Heart left ventricle (tissue), 16 donors: ENCODE data around the gene MGST1. TPM values are rescaled to one million over a fixed set of nuclear protein-coding genes. Genes with fewer than 3 reads are reported as not detected.
A peak's percentile ranks its signal among the peaks of the same experiment; 100 is the strongest.

Experiments used
- ATAC-seq, 4 donors: fragments of 200-7000 bp; cut with Tn5 transposase; one replicate each; pipeline ENCODE4 v1.9.1; 2020 to 2022; ENCODE audit warnings: moderate library complexity in 4 of 4, mild to moderate bottlenecking in 3 of 4, moderate number of reproducible peaks in 1 of 4
- DNase-seq, 5 donors: peaks; one replicate each; pipeline ENCODE4 v3.0.0-alpha.2; 2020
- H3K27ac ChIP-seq, 12 donors: fragments of 200-600 bp; sonication (generic) in 4 of 12; one replicate each; pipeline versions ENCODE4 v1.5.0 to v1.8.0; 2016 to 2022; ENCODE audit warnings: mild to moderate bottlenecking in 2 of 12
- H3K27me3 ChIP-seq, 9 donors: fragments of 200-600 bp; sonication (generic) in 2 of 9; one replicate each; pipeline versions ENCODE4 v1.5.1 to v1.8.0; 2016 to 2022; ENCODE audit warnings: mild to moderate bottlenecking in 3 of 9
- H3K36me3 ChIP-seq, 9 donors: fragments of 200-600 bp; sonication (generic) in 2 of 9; one replicate each; pipeline versions ENCODE4 v1.5.0 to v1.8.0; 2018 to 2022; ENCODE audit warnings: mild to moderate bottlenecking in 2 of 9
- H3K4me1 ChIP-seq, 12 donors: fragments of 200-600 bp; sonication (generic) in 4 of 12; one replicate each; pipeline versions ENCODE4 v1.5.0 to v1.8.0; 2016 to 2022; ENCODE audit warnings: mild to moderate bottlenecking in 3 of 12
- H3K4me3 ChIP-seq, 12 donors: fragments of 200-600 bp; sonication (generic) in 4 of 12; one replicate each; pipeline versions ENCODE4 v1.5.0 to v1.8.0; 2017 to 2022; ENCODE audit warnings: mild to moderate bottlenecking in 9 of 12, moderate library complexity in 4 of 12
- H3K9me3 ChIP-seq, 12 donors: fragments of 200-600 bp; sonication (generic) in 4 of 12; one replicate each; pipeline versions ENCODE4 v1.5.0 to v1.8.0; 2016 to 2022; ENCODE audit warnings: mild to moderate bottlenecking in 1 of 12
- POLR2A ChIP-seq, 2 donors: fragments of 450-650 bp; IDR thresholded peaks; one replicate each; pipeline ENCODE4 v1.6.1; 2017; ENCODE audit warnings: antibody characterized with exemption in 2 of 2, mild to moderate bottlenecking in 2 of 2, moderate library complexity in 2 of 2
- WGBS, 4 donors: extraction: QIAGEN DNeasy Blood & Tissue Kit in 2 of 4; methylation state at CpG; one replicate each; pipeline versions ENCODE4 v1.1.5 to v1.1.7; 2013 to 2018; 5-methylcytosine and 5-hydroxymethylcytosine counted together
- intact Hi-C, 10 donors: fragments of 100-400 bp; cut with DNase I; formaldehyde crosslinking; loops; one replicate each; pipeline versions ENCODE4 v1.11.1 to v1.14.2; 2022
- polyA plus RNA-seq, 2 donors: library from polyadenylated mRNA; stranded (reverse); fragments of 200-250 nt; gene quantifications; one replicate each; pipeline ENCODE4 v1.2.3, GENCODE V29; 2013
- total RNA-seq, 9 donors: library from RNA; depleted of rRNA in 2 of 9; stranded (reverse); fragments of >200 nt in 2 of 9; fragmentation: NEBNext Ultra II Directional in 3 of 9; extraction: Animal tissue kit (Norgen Biotek cat#: 25700) in 3 of 9; gene quantifications; one replicate each; pipeline versions ENCODE4 v1.1.0 to v1.2.4, GENCODE V29; 2016 to 2023
- TF ChIP-seq, protein P1 (sequence below), 12 donors: fragments of 200-600 bp; sonication (generic) in 4 of 12; IDR thresholded peaks; one replicate each; pipeline versions ENCODE4 v1.5.0 to v1.8.0; 2018 to 2022; ENCODE audit warnings: antibody characterized with exemption in 12 of 12, mild to moderate bottlenecking in 5 of 12
- donor health status: ischemic (EF 13 %, LVEDD 7.1; RV severe dilation, severe dysfunction).
- donor health status: healthy with polysubstance abuse.
- donor health status: DM: no; HTN: yes; CAD: no.
- donor health status: DM: no; HTN: no; CAD: no.
- donor health status: ischemic (EF 25% LVEDD 6.9; RV normal size, moderate dysfunction).
- donor health status: ischemic (EF 25% LVEDD 5.7; RV mildly dilated, moderate dysfunction).
- donor health status: healthy.
- donor health status: DM: yes; HTN: yes; CAD: no.
- donor health status: ischemic (EF 35%, LVEDD 5.7; RV mildly dilated, moderate dysfunction).
- donor health status: nonischemic (EF 11% LVEDD 7.7; RV severe dilation, severe dysfunction).
- donor health status: DM: yes; HTN: yes; CAD: no.
- donor health status: PGD.
- donor health status: ischemic (EF 29% LVEDD 5.4; RV normal size, mild dysfunction).
- donor health status: nonischemic (EF 23%, LVEDD 6.1; RV moderate dilation, normal function).

The MGST1 gene
- total and polyA plus RNA-seq, 11 donors, result 5.0 to 120 (median 21.7) TPM

DNA sequence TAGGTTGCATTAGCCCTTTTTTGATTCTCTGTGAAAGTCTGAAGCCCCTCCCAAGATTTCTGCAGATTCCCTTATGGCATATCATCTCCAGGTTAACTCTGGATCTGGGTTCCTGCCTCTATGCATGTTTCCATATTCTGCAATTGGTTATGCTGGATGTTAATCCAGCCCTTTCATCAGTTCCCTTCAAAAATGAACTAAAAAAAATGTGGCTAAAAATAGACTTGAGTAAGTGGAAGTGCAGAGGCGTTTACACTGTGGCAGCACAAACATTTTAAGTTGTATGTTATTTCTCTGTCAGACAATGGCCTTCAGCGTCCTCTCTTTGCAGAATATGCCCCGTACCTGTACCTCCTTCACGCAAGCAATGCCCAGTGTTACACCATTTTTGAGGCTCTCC, 11.4 kb downstream of the MGST1 start:
- H3K36me3 ChIP-seq, result peaks cover 0 to 11% (median 0%) of the 10 kb centered on the region in 9 donors
- no peak overlapping the region for H3K4me3 ChIP-seq
- 45 to 56% (median 54%) methylated on average over 4 of the region's 4 CpGs for WGBS, 4 donors
- peaks cover 0 to 3% (median 0%) of the 10 kb centered on the region in 12 donors for H3K9me3 ChIP-seq
- DNase-seq (no peak), ATAC-seq (no peak)
- intact Hi-C loops, result loop anchor here in 1 of 10 donors (10.0 kb wide), 2 partner anchors 184 to 374 kb away; no protein-coding TSS in a partner anchor
- H3K27me3 ChIP-seq, result no peaks in the 10 kb centered on the region
- H3K4me1 ChIP-seq, result peaks cover 0 to 7% (median 0%) of the 10 kb centered on the region in 12 donors
- H3K27ac ChIP-seq, result no peak overlapping the region
- TF ChIP-seq POLR2A (IDR thresholded peaks at IDR 0.05), result no peak
- TF ChIP-seq, protein P1, sequence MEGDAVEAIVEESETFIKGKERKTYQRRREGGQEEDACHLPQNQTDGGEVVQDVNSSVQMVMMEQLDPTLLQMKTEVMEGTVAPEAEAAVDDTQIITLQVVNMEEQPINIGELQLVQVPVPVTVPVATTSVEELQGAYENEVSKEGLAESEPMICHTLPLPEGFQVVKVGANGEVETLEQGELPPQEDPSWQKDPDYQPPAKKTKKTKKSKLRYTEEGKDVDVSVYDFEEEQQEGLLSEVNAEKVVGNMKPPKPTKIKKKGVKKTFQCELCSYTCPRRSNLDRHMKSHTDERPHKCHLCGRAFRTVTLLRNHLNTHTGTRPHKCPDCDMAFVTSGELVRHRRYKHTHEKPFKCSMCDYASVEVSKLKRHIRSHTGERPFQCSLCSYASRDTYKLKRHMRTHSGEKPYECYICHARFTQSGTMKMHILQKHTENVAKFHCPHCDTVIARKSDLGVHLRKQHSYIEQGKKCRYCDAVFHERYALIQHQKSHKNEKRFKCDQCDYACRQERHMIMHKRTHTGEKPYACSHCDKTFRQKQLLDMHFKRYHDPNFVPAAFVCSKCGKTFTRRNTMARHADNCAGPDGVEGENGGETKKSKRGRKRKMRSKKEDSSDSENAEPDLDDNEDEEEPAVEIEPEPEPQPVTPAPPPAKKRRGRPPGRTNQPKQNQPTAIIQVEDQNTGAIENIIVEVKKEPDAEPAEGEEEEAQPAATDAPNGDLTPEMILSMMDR (IDR thresholded peaks at IDR 0.05), result no peak

DNA sequence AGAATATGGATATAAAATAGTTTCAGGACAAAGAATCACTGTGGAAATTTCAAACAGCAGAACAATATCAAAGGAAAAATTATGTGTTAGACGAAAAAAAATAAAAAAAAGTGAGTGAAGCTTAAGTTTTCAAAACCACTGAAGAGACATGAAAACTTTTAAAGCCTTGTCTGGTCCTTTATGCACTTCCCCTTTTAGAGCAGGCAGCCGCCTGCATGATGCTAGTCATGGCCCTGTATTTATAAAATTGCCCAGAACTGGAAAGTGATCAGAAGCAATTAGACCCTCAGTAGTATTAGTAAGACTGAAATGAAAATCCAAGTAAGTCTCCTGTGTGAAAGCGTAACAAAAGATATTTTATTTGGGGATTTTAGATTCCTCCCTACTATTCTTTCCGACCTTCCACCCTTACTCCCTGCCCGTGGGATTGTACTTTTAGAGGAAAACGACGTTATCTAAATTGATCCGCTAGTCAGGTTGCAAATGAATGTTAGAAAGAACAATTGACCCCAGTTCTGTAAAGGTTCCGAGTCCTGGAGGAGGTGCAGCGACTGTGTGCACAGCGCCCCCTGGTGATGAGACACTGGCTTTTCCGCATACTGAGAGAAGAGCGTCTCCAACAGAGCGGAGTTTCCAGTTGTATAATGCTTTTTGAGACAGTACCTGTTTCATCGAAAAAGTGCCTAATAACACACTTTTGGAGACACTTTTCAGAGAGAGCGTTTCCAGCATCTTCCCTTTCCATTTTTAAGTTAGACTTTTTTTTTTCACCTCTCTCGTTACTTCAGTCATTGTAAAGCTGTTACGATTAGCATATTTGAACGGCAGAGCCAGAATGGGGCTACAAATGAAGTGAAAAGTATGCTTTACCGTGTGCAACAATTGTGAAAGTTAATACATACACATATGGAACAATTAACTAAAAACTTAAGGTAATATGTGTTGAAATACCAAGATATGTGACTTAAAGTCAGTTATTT, 12.4 kb downstream of the MGST1 start:
- Histone ChIP-seq H3K9me3 (peaks cover 0 to 3% (median 0%) of the 10 kb centered on the region in 12 donors), H3K4me1 (peaks cover 0 to 7% (median 0%) of the 10 kb centered on the region in 12 donors), H3K27ac (no peak overlapping the region), H3K4me3 (no peak overlapping the region), H3K27me3 (no peaks in the 10 kb centered on the region), H3K36me3 (peaks cover 0 to 11% (median 0%) of the 10 kb centered on the region in 9 donors)
- WGBS, 4 donors, result 69 to 73% (median 71%) methylated on average over 20 of the region's 20 CpGs
- ATAC-seq, result peak in 1 of 4 donors; percentile 67
- TF ChIP-seq, protein P1 (IDR thresholded peaks at IDR 0.05), result peak in 11 of 12 donors; percentile 19 to 66 (median 56)
- no peak for TF ChIP-seq POLR2A (IDR thresholded peaks at IDR 0.05)
- intact Hi-C loops, result loop anchor here in 7 of 10 donors (10.0 kb wide), 3 partner anchors 185 to 375 kb away; no protein-coding TSS in a partner anchor
- peak; percentile 20 to 74 (median 42) for DNase-seq

DNA sequence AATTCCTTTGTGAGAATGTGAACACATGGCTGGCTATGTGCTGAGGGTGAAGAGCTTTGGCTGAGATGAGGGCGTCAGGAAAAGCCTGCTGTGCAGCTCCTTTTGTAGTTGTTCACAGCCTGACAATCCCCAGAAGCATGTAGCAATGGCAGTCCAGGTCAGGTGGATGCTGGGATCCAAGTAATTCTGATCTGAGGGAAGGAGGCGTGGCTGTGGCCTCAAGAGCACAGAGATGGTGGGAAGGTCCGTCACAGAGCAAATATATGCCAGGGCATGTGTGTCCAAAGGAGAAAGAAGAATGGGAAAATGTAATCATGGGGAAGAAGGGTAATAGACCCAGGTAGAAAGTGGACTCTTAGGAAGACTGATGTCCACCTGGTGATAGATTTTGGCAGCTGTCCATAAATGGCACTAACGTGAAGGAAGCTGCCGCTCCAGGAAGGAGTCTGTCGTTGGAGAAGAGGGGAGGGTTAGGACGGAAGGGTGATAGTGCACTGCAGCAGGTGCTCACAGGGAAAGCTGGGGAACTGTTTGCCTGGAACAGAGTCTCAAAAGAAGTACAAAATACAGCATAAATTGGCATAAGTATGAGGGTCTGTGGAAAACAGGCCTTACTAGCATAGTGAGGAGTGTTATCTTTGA, 13.8 kb downstream of the MGST1 start:
- intact Hi-C loops, result loop anchor here in 6 of 10 donors (10.0 kb wide), 2 partner anchors 196 to 376 kb away; no protein-coding TSS in a partner anchor
- no peak for ATAC-seq

More for the DNA sequence above, 13.8 kb downstream of the MGST1 start:
- H3K27ac ChIP-seq, result no peak overlapping the region
- H3K36me3 ChIP-seq, result peaks cover 0 to 11% (median 0%) of the 10 kb centered on the region in 9 donors
- no peak overlapping the region for H3K4me3 ChIP-seq
- peaks cover 0 to 3% (median 0%) of the 10 kb centered on the region in 12 donors for H3K9me3 ChIP-seq
- 69 to 79% (median 74%) methylated on average over 7 of the region's 7 CpGs for WGBS, 4 donors
- DNase-seq, result no peak
- TF ChIP-seq, protein P1 (IDR thresholded peaks at IDR 0.05), result no peak
- TF ChIP-seq POLR2A (IDR thresholded peaks at IDR 0.05), result no peak
- H3K27me3 ChIP-seq, result no peaks in the 10 kb centered on the region
- peaks cover 0 to 7% (median 0%) of the 10 kb centered on the region in 12 donors for H3K4me1 ChIP-seq
